Posterior cingulate gyrus (tissue), 11 donors: ENCODE results near the gene NT5C1B.

ENCODE experiments used
- DNase-seq, 10 donors: peaks; one replicate each; pipeline versions ENCODE4 v3.0.0 to v3.0.0-alpha.2; 2020 to 2021; ENCODE audit warnings: mixed read lengths in 3 of 10
- intact Hi-C: fragments of 100-400 bp; cut with DNase I; formaldehyde crosslinking; loops from one replicate; pipeline ENCODE4 v1.15.1; 2023

NT5C1B gene

GRCh38 chr2:18519914-18520450 is 69.4 kb downstream of the NT5C1B start:
- DNase-seq = no peak
- intact Hi-C loops = loop anchor here (1.0 to 10.0 kb wide), 3 partner anchors 225 to 1343 kb away; no protein-coding TSS in a partner anchor

DNA sequence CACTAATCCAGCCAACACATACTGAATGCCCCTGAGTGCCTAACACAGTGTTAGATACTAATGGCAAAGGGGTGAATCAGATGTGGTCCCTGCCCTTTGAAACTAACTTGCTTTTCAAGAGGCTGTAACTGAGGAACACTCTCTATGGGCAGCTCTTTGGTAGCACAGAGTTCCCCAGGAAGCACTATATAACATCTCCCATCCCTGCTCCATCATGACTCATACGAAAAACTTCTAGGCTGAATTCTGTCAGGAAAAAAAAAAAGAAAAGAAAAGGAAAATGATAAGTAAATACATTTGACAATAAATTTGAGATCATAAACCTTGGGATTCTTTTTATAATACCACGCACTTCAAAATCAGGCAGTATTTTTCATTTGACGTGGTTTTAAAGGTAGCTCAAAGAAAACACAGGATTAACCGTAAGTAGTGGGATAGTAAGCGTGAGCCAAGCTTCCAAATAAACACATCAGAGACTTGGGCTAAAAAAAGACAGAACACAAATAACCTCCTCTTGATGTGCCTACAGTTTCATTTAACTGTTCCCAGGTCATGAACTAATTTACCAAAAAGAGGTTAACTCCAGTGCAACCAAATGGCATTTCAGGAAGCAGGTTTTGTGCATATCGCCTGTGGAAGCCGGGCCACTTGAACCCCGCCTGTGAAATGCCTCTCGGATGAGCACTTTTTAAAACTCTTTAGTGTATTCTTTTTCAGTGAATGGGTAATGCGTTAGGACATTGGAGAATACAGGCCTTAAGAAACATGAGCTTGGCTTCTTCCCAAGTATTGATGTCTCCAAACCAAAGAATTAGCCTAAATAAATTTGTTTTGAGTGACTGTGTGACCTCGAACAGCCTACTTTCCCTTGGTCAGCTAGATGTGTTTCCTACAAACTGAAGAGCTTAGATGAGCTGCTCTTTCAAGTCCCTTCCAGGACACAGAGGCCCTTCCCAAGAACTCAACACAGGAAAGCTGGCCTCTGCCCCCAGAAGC is 71.0 kb downstream of the NT5C1B start:
- no peak for DNase-seq
- intact Hi-C loops = no loop called here

DNA sequence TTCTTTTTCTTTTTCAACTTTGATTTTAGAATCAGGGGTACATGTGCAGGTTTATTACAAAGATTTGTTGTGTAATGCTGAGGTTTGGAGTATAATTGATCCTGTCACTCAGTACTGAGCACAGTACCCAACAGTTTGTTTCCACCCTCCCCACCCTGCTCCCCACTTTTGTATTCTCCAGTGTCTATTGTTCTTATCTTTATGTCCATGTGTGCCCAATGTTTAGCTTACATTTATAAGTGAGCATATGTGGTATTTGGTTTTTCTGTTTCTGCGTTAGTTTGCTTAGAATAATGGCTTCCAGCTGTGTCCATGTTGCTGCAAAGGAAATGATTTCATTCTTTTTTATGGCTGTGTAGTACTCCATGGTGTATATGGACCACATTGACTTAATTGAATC is 72.0 kb downstream of the NT5C1B start:
- intact Hi-C loops = no loop called here
- DNase-seq = no peak

DNA sequence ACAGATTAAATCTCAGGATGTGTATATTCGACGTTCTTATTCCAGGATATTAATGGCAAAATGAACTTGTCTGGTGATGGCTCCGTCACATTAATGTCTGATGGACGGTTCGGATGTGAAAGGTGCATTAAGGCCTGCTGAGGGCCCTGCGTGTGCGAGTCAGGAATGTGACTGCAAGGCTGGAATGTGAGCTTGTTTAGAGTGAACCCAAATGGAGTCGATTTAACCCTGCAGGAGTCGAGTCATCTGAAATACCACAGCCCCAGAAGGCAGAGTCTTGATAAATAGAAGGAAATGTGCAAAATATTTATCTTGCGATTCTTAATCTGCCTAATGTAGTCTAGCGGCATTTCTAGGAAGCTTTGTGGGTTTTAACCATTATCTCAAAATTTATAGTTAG is 73.3 kb downstream of the NT5C1B start:
- no peak for DNase-seq
- intact Hi-C loops = no loop called here

DNA sequence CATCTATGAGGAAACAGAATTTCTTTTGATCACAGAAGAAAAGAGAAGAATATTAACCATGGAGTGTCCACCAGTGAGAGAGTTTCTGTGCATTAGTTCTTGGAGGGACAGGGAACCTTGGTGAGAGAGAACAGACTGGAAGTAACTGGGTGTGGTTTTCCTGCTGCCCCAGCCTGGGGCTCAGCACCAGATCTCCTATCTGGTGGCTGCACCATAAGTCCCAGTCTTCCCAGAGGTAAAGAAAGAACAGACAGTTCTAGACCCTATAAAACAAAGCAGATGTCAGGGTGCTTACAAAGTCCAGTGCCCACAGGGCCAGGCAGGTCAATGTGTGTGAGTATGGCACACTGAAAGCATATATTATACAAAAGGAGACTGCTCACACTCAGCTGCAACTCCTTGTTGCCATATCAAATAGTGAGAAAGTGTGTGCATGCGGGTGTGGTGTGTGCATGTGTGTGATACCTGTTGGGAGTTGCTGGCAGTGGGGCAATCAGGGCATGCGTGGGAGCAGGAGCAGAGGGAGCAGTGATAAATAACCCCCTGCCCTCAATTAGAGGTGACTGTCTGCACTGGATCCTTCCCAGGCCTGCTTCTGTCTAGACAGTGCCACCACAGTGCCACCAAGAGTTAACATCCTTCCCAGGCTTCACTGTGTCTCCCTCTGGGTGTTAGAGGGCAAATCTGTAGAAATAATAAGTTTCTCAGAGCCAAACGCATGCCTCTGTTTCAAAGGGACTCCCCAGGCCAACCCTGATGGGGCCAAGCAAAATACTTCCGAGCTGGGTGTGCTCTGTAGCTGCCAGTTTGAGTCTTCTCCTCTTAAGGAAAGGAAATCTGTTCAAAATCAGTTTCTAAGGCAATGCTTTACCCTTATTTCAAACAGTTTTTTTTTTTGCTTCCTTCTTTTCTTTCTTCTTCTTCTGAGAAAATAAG is 74.6 kb downstream of the NT5C1B start:
- intact Hi-C loops = no loop called here
- no peak for DNase-seq
